Activated T-helper 9 cell treated with anti-CD3 and anti-CD28 coated beads, Interleukin-2, amount 50 U/mL, for 16 hours (primary cell): ENCODE measurements around the gene HOXA11.

Experiments
- DNase-seq: peaks from one replicate; pipeline ENCODE4 v3.0.0-alpha.2; 2020; ENCODE audit warnings: low read depth

Gene HOXA11

GRCh38 chr7:27205325-27206280, 20.6 kb upstream of the HOXA11 start:
- DNase-seq, result no peak

GRCh38 chr7:27204851-27205322, 19.9 kb upstream of the HOXA11 start:
- no peak for DNase-seq

- no peak for DNase-seq
Measured at GRCh38 chr7:27203964-27204594, 19.0 kb upstream of the HOXA11 start.

GRCh38 chr7:27203365-27203953, 18.4 kb upstream of the HOXA11 start:
- no peak for DNase-seq

- DNase-seq, result no peak
Measured at GRCh38 chr7:27202862-27203134, 17.8 kb upstream of the HOXA11 start.

- DNase-seq, result no peak
Measured at GRCh38 chr7:27202018-27202861, 17.2 kb upstream of the HOXA11 start.

- DNase-seq, result no peak
Measured at GRCh38 chr7:27201580-27202017, 16.6 kb upstream of the HOXA11 start.

- DNase-seq, result no peak
Measured at GRCh38 chr7:27200761-27201579, 15.9 kb upstream of the HOXA11 start.

GRCh38 chr7:27199849-27200760, 15.1 kb upstream of the HOXA11 start, which contains the start of gene HOXA13:
HOXA13 (minus strand) TSS chr7:27200091; CDS start chr7:27200077, 14 bp downstream.
- DNase-seq, result no peak

GRCh38 chr7:27198871-27199801, 14.1 kb upstream of the HOXA11 start:
- no peak for DNase-seq

GRCh38 chr7:27198138-27198841, 13.3 kb upstream of the HOXA11 start:
- no peak for DNase-seq

GRCh38 chr7:27197137-27198042, 12.4 kb upstream of the HOXA11 start:
- no peak for DNase-seq

GRCh38 chr7:27196287-27196767, 11.3 kb upstream of the HOXA11 start:
- peak; percentile 71 for DNase-seq

- no peak for DNase-seq
Measured at GRCh38 chr7:27194686-27195379, 9.8 kb upstream of the HOXA11 start.

GRCh38 chr7:27194002-27194352, 8.9 kb upstream of the HOXA11 start:
- no peak for DNase-seq

- no peak for DNase-seq
Measured at GRCh38 chr7:27193335-27194001, 8.4 kb upstream of the HOXA11 start.
